Stimulated activated CD8-positive, alpha-beta memory T cell treated with anti-CD3 and anti-CD28 coated beads, Interleukin-7, amount 100 ng/mL, for 24 hours (primary cell): ENCODE measurements around the gene PRDM16.

Source experiments
- DNase-seq: peaks from one replicate; pipeline ENCODE4 v3.0.0-alpha.2; 2020; ENCODE audit warnings: low read depth

Gene PRDM16

GRCh38 chr1:3356827-3357460 lies 287.9 kb downstream of the PRDM16 start:
- no peak for DNase-seq

GRCh38 chr1:3357526-3358297 lies 288.7 kb downstream of the PRDM16 start:
- no peak for DNase-seq

GRCh38 chr1:3359351-3359750 lies 290.3 kb downstream of the PRDM16 start:
- no peak for DNase-seq

- DNase-seq, result no peak
These were observed 290.9 kb downstream of the PRDM16 start for GRCh38 chr1:3359756-3360440.

- no peak for DNase-seq
These were observed 291.7 kb downstream of the PRDM16 start for GRCh38 chr1:3360646-3361257.

- DNase-seq, result no peak
These were observed 294.0 kb downstream of the PRDM16 start for GRCh38 chr1:3363023-3363422.

GRCh38 chr1:3363756-3364155 lies 294.8 kb downstream of the PRDM16 start:
- no peak for DNase-seq

- no peak for DNase-seq
These were observed 295.5 kb downstream of the PRDM16 start for GRCh38 chr1:3364551-3364950.

GRCh38 chr1:3364983-3365382 lies 296.0 kb downstream of the PRDM16 start:
- no peak for DNase-seq

GRCh38 chr1:3365523-3366125 lies 296.6 kb downstream of the PRDM16 start:
- no peak for DNase-seq

GRCh38 chr1:3366126-3367051 lies 297.4 kb downstream of the PRDM16 start:
- DNase-seq, result no peak

GRCh38 chr1:3367376-3367775 lies 298.4 kb downstream of the PRDM16 start:
- DNase-seq, result no peak

- no peak for DNase-seq
These were observed 299.1 kb downstream of the PRDM16 start for GRCh38 chr1:3368059-3368458.

- DNase-seq, result no peak
These were observed 299.9 kb downstream of the PRDM16 start for GRCh38 chr1:3368711-3369445.

- no peak for DNase-seq
These were observed 300.6 kb downstream of the PRDM16 start for GRCh38 chr1:3369446-3370076.

- DNase-seq, result no peak
These were observed 302.1 kb downstream of the PRDM16 start for GRCh38 chr1:3370856-3371703.

GRCh38 chr1:3372317-3372716 lies 303.3 kb downstream of the PRDM16 start:
- no peak for DNase-seq

- DNase-seq, result no peak
These were observed 304.2 kb downstream of the PRDM16 start for GRCh38 chr1:3373175-3373574.
